GM13977 (cell line): ENCODE data around the gene SMIM24.
"Not testable (repeated sequence)": the region's sequence is repeated elsewhere in the genome, so short reads cannot be mapped to it uniquely, and the experiment has no call there.

Experiments
- DNase-seq: peaks from one replicate; pipeline ENCODE4 v3.0.0; 2012; ENCODE audit warnings: low spot score
- CTCF ChIP-seq: IDR thresholded peaks from 2 replicates; pipeline ENCODE4 v1.5.1; 2012; ENCODE audit warnings: mild to moderate bottlenecking, control low read depth; ENCODE audit not compliant: insufficient read depth; ENCODE audit errors: extremely low read depth, missing control alignments
- in situ Hi-C: fragments of 300-500 bp; cut with MboI; formaldehyde crosslinking; loops from one replicate; pipeline ENCODE4 v1.12.0; 2022; ENCODE audit warnings: low sequenced_read_pairs, low pct_unique_long_range_greater_than_20kb, mixed read lengths, inconsistent platforms; ENCODE audit not compliant: unreplicated experiment

The SMIM24 gene

GRCh38 chr19:3480383-3481091 is at the start of gene SMIM24:
TSS of gene SMIM24 (minus strand) at chr19:3480525. CDS start at chr19:3480463, 62 bp downstream.
- no peak for DNase-seq
- in situ Hi-C loops = loop anchor here (25.0 kb wide), 1 partner anchor 518 kb away; no protein-coding TSS in a partner anchor
- no peak for TF ChIP-seq CTCF

- DNase-seq = not testable (repeated sequence)
Observed at GRCh38 chr19:3529299-3529698, 49.0 kb upstream of the SMIM24 start.

GRCh38 chr19:3528539-3529211 is 48.4 kb upstream of the SMIM24 start:
- TF ChIP-seq CTCF = no peak
- in situ Hi-C loops = no loop called here
- no peak for DNase-seq

More at GRCh38 chr19:3529299-3529698, 49.0 kb upstream of the SMIM24 start:
- in situ Hi-C loops = not testable (repeated sequence)

- in situ Hi-C loops = no loop called here
- no peak for DNase-seq
- no peak for TF ChIP-seq CTCF
Observed at GRCh38 chr19:3528080-3528479, 47.8 kb upstream of the SMIM24 start.

- in situ Hi-C loops = no loop called here
- DNase-seq = no peak
- no peak for TF ChIP-seq CTCF
Observed at GRCh38 chr19:3527238-3527910, 47.0 kb upstream of the SMIM24 start.

- peak; percentile 22 for TF ChIP-seq CTCF
- DNase-seq = no peak
- in situ Hi-C loops = no loop called here
Observed at GRCh38 chr19:3526507-3527237, 46.3 kb upstream of the SMIM24 start.
